DOHH2 (cell line): ENCODE data around the gene MOV10L1.

Source experiments
- CTCF ChIP-seq: fragments of 200-600 bp; sonication (generic); IDR thresholded peaks from one replicate; pipeline ENCODE4 v1.5.1; 2014; ENCODE audit warnings: antibody characterized with exemption, mild to moderate bottlenecking, low read depth, low read length; ENCODE audit not compliant: poor library complexity, severe bottlenecking
- EZH2phosphoT487 ChIP-seq: fragments of 200-600 bp; sonication (generic); IDR thresholded peaks from 2 replicates; pipeline ENCODE4 v1.6.1; 2017; ENCODE audit warnings: borderline replicate concordance, mild to moderate bottlenecking, antibody characterized with exemption, low read length, moderate library complexity, mixed read lengths

GRCh38 chr22:50102946-50103345 is 13.1 kb downstream of the MOV10L1 start:
- TF ChIP-seq CTCF = no peak
- TF ChIP-seq EZH2phosphoT487 = no peak
